NCI-H2196 treated with DMSO at 0.1 percent for 48 hours (cell line): ENCODE data around the gene SEMA6A.

Experiments used
- DNase-seq: peaks from one replicate; lab custom pipeline; 2025; ENCODE audit not compliant: unreplicated experiment; lab: John Stamatoyannopoulos, UW

Gene SEMA6A

GRCh38 chr5:116498503-116499048 lies 76.0 kb downstream of the SEMA6A start:
- DNase-seq = no peak

GRCh38 chr5:116497631-116498030 lies 77.0 kb downstream of the SEMA6A start:
- no peak for DNase-seq

GRCh38 chr5:116495786-116496357 lies 78.8 kb downstream of the SEMA6A start:
- no peak for DNase-seq

DNA sequence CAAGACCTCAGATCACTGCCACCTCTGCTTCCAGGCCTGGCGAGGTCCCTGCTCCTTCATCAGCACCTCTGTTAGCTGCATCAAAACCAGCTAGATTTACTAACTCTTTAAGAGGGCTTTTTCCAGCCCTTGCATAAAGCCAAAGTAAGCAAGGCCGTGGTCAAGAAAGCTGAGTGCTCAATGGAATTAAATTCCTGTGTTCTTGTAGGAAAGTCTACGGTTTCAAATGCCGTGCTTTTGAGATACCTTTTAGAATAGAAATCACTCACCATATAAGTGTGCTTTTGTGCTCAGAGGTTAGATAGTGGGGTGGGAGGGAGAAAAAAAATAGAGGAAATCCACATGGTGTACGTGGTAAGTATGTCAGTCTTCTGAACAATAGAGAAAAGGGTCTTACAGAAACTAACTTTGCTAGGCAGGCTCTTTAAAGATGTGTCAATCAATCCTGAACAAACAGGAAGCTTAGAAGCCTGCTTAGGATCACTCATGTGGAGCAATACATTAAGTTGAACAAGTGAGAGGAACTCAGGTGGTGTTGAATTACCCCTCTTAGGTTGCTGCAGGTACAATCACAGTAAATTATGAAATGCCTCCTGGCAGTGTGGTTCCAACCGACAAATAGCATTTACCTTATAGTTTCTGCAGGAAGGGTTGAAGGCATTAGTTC lies 79.7 kb downstream of the SEMA6A start:
- DNase-seq = no peak

GRCh38 chr5:116492776-116493175 lies 81.8 kb downstream of the SEMA6A start:
- no peak for DNase-seq

DNA sequence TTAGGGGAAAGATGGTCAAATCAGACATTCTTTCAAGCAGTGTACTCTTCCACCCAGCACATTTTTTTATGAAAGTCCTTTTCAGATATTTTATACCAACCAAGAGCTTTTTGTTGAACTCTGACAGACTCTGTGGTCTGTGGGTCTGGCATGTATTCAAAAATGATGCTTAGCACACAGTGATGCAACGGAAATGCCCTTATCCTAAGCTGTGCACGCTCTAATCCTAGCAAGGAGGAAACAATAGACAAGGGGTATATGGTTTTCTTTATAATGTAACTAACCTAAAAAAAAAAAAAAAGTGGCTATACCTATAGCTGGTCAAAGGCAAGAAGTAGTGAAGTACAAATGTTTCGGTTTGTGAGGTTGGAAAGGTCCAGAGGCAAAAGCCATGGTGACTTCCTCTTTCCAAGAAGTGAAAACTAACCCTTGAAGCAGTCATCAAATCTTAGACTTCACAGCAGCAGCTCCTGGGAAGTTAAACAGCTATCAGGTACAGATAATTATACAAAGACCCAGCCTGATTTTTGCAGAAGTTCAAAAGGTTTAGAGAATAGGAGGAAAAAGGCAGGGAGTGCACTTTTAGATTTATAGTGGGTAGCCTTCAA lies 82.5 kb downstream of the SEMA6A start:
- no peak for DNase-seq

DNA sequence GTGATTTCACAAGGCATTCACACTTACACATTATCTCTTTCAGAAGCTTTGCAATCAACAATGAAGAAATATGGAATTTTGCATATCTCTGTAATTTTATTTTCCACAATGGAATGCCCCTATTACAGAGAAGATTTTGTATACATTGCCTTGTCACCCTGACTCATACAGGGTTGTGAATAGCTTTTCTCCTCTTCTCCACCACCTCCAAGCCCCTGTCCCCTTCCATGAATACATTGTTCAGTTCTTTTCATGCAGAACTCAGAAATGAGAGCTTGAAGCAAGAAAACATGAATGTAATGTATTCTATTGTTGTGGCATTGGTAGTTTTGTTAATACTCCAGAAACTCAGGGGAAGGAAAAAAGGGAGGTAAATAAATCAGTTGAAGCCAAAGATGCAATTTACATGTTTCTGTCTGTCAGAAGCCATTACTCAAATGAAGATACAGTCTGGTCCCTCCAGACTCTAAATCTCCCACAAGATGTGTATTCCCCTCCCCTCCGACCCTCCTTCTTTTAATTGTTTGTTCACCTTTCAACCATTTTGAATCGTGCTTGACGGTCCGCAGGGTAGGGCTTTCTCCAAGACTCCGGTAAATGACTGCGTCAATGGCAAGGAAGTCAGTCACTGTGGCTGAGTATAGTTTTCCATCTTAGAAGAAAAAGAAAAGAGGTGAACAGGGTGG lies 86.1 kb downstream of the SEMA6A start:
- DNase-seq = no peak

DNA sequence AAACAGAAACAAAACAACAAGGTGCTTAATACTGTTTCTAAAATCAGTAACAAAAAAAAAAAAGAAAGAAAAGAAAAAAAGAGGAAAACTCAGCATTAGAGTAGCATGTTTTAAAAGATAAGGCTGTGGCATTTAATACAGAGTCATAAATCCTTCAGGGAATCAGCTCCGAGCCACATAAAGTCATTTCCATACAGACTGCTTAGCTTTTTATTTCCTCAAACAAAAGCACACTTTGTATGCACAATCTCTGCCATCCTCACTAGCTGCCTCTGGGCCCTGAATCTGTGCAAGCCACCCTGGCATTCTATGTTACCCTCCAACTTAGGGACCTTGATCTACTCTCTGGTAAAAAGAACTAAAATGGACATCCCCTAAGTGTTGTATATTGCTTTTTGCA lies 87.6 kb downstream of the SEMA6A start:
- DNase-seq = no peak

- no peak for DNase-seq
Measured at GRCh38 chr5:116486588-116486987, 88.0 kb downstream of the SEMA6A start.

- DNase-seq = no peak
Measured at GRCh38 chr5:116484645-116485044, 90.0 kb downstream of the SEMA6A start.

- DNase-seq = no peak
Measured at GRCh38 chr5:116482394-116482793, 92.2 kb downstream of the SEMA6A start.

DNA sequence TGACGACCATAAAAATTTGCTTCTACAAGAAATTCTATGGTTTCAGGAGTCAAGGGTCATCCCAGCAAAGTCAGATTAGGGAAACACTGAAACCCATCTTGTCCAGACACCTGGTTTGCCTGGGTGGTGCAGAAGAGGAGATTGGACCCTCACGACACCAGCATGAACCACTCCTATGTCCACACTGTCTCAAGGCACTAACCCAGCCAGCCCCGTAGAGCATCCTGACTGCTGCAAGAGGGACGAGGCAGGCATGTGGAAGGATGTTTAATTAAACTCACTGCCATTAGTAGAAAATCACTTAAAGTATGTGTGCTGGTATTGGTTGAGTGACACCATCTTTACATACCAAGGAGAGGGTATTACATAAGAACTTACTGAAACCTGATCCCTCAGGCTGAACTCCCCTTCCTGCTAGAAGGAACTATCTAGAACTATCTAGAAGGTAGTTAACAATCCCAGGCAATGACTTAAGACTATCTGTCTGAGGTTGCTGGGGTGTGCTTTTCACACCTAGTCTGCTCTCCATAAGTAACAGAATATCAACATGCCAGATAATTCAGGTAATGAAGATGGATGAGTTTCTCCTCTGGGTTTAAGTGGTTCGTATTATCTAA lies 93.6 kb downstream of the SEMA6A start:
- no peak for DNase-seq

DNA sequence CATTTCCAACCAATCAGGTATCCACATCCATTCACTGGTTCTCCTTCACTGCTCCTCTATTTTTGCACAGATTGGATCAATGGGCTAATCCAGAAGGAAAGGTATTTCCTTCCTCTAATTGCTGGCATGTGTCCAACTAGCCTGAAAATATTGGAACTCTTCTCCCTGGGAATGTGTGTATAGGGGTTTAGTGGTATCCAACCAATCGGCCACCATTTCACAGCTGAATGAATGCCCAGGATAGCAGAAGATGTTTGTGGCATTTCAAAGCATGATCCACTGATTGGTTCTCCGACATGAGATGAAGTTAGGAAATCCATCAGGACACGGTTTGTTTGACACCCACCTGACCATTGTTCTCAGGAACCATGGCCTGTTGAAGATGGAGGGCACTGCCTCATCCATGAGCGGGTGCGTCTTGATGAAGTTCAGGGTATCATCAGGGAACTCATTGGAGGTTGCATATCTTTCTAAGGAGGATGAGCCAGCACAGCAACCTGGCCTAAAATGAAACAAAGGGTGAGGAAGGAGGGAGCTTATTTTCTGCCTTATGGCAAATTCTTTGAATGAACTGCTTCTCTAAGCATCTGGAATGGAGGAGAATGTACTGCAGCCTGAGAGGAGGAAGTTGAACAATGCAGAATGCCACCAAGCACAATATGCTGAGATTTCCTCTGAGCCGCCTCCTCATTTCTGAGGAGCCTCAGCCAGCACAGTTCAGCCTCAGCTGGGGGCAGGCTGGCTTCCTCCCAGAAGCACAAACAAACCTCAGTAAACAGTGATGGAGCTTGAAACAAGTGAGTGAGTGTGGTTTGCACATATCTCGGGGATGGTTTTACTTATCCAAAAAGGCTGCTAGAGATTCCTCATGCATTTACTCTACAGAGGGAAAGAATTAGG lies 94.6 kb downstream of the SEMA6A start:
- no peak for DNase-seq

DNA sequence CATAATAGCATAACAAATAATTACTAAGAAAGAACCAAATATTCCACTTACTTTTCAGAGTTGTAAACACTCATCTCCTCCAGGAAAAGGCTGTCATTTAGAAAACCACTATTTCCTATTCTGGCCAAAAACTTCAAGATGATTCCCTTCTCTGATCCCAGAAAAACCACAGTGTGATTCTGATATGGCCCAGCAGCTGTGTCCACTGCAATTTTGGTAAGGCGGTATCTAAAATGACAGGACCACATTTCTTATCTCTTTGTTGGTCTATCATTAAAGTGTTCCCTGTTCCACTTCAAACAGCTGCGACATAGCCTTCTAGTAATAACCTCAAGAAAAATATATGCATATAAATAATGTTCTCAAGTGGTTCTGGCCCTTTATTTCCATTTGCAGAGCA lies 96.1 kb downstream of the SEMA6A start:
- DNase-seq = no peak

- DNase-seq = no peak
Measured at GRCh38 chr5:116476897-116477537, 97.6 kb downstream of the SEMA6A start.

- no peak for DNase-seq
Measured at GRCh38 chr5:116475338-116475737, 99.3 kb downstream of the SEMA6A start.

DNA sequence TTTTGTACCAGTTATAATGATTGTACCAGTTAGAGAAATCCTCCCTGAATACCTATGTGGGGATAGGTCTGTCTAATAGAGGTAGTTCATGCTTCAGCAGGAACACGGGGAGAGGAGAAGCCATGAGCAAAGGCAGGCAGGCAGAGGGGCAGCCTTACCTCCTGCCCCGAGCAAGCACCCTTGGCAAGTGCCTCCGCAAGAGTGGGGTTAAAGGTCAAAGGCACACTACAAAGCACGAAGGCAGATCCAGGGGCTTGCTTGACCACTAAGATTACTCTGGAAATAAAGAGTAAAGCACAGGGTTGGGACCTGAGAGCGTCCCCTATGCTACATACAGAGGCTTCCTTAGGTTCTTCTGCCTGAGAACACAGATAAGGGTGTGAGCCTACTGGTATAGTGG lies 100.9 kb downstream of the SEMA6A start:
- no peak for DNase-seq

GRCh38 chr5:116472274-116472673 lies 102.3 kb downstream of the SEMA6A start:
- DNase-seq = no peak

DNA sequence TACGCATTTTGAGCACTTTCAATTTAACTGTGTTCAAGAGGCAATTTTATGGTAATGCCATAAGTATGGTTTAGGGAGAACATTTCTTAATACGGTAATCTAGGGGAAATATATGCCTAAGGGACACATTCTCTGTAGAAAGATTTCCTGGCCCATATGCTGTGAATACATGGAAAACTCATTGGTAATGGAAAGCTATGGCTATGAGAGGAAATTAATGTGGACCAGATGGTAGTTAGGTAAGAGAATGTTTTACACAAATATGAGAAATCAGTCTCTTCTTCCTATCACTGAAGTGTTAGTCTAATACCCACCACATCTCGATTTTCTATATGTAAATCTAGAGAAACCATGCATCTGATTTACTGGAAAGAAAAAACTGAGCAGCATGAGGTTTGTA lies 105.0 kb downstream of the SEMA6A start:
- DNase-seq = no peak

GRCh38 chr5:116468583-116468982 lies 106.0 kb downstream of the SEMA6A start:
- no peak for DNase-seq
